CD14-positive monocyte (primary cell): Measurements from ENCODE around the gene FRMPD2. TPM values are rescaled to one million over a fixed set of nuclear protein-coding genes. Genes with fewer than 3 reads are reported as not detected.

Experiments used
- DNase-seq, 3 donors: peaks; one replicate each; pipeline ENCODE4 v3.0.0-alpha.2; 2011 to 2022
- H2AFZ ChIP-seq: 2 replicates; pipeline ENCODE4 v1.6.0; 2012; ENCODE audit warnings: mild to moderate bottlenecking, low read depth, low read length, inconsistent platforms; ENCODE audit not compliant: insufficient read depth, poor library complexity, severe bottlenecking
- H3K27ac ChIP-seq, 2 donors: 1 replicate in 1 of 2; 2 replicates in 1 of 2; pipeline ENCODE4 v1.5.1; 2012 to 2013; ENCODE audit warnings: low read length in 2 of 2, control low read depth in 1 of 2, inconsistent platforms in 1 of 2, low read depth in 1 of 2, mild to moderate bottlenecking in 1 of 2
- H3K27me3 ChIP-seq, 2 donors: one replicate each; pipeline versions ENCODE4 v1.6.0 to v1.6.1; 2011 to 2013; ENCODE audit warnings: low read length in 2 of 2; ENCODE audit not compliant: control insufficient read depth in 2 of 2, insufficient read depth in 2 of 2
- H3K36me3 ChIP-seq, 2 donors: replicated peaks in 1 of 2; 1 replicate in 1 of 2; 2 replicates in 1 of 2; pipeline versions ENCODE4 v1.5.1 to v1.6.1; 2012 to 2013; ENCODE audit warnings: low read length in 2 of 2, control low read depth in 1 of 2, inconsistent platforms in 1 of 2, mild to moderate bottlenecking in 1 of 2; ENCODE audit not compliant: insufficient read depth in 2 of 2, control insufficient read depth in 1 of 2
- H3K4me1 ChIP-seq, 2 donors: 1 replicate in 1 of 2; 2 replicates in 1 of 2; pipeline versions ENCODE4 v1.5.1 to v1.6.1; 2012 to 2013; ENCODE audit warnings: low read length in 2 of 2, control low read depth in 1 of 2, inconsistent platforms in 1 of 2, mild to moderate bottlenecking in 1 of 2, moderate library complexity in 1 of 2; ENCODE audit not compliant: insufficient read depth in 2 of 2, control insufficient read depth in 1 of 2
- H3K4me2 ChIP-seq: replicated peaks from 2 replicates; pipeline ENCODE3; 2012; ENCODE audit warnings: low read length, moderate library complexity, mild to moderate bottlenecking; ENCODE audit not compliant: poor library complexity, severe bottlenecking; ENCODE audit errors: extremely low read depth
- H3K4me3 ChIP-seq, 3 experiments: fragments of 200-600 bp in 1 of 3; sonication (generic) in 1 of 3; replicated peaks in 1 of 3; 1 replicate in 2 of 3; 2 replicates in 1 of 3; pipeline ENCODE4 v1.5.1; 2011 to 2013; ENCODE audit warnings: low read length in 3 of 3, mild to moderate bottlenecking in 3 of 3, control low read depth in 2 of 3, low read depth in 2 of 3, inconsistent platforms in 1 of 3, moderate library complexity in 1 of 3
- H3K79me2 ChIP-seq: 2 replicates; pipeline ENCODE4 v1.6.0; 2012; ENCODE audit warnings: mild to moderate bottlenecking, control low read depth, inconsistent platforms, low read length, moderate library complexity; ENCODE audit not compliant: insufficient read depth
- H3K9ac ChIP-seq: 2 replicates; pipeline ENCODE4 v1.6.0; 2017; ENCODE audit warnings: low read length, mild to moderate bottlenecking; ENCODE audit not compliant: insufficient read depth, poor library complexity, severe bottlenecking
- H3K9me3 ChIP-seq, 2 donors: replicated peaks in 1 of 2; 1 replicate in 1 of 2; 2 replicates in 1 of 2; pipeline versions ENCODE4 v1.5.1 to v1.6.1; 2012 to 2013; ENCODE audit warnings: low read length in 2 of 2, control low read depth in 1 of 2; ENCODE audit not compliant: control insufficient read depth in 1 of 2, insufficient read depth in 1 of 2
- H4K20me1 ChIP-seq: 2 replicates; pipeline ENCODE4 v1.6.0; 2012; ENCODE audit warnings: mild to moderate bottlenecking, low read length, control low read depth, moderate library complexity; ENCODE audit not compliant: insufficient read depth
- H3K27ac Mint-ChIP-seq, 7 donors: one replicate each; pipeline ENCODE4 v1.8.0; 2020; ENCODE audit warnings: mild to moderate bottlenecking in 7 of 7, mixed read lengths in 7 of 7, moderate library complexity in 6 of 7, inconsistent platforms in 2 of 7
- H3K27me3 Mint-ChIP-seq, 3 donors: one replicate each; pipeline ENCODE4 v1.8.0; 2021 to 2022; ENCODE audit warnings: low read depth in 3 of 3, mild to moderate bottlenecking in 3 of 3, mixed read lengths in 3 of 3, moderate library complexity in 3 of 3, inconsistent platforms in 1 of 3
- H3K36me3 Mint-ChIP-seq, 2 donors: one replicate each; pipeline ENCODE4 v1.8.0; 2020; ENCODE audit warnings: mixed read lengths in 2 of 2, inconsistent platforms in 1 of 2, mild to moderate bottlenecking in 1 of 2
- H3K4me1 Mint-ChIP-seq: one replicate; pipeline ENCODE4 v1.8.0; 2020; ENCODE audit warnings: mild to moderate bottlenecking, mixed read lengths
- H3K4me3 Mint-ChIP-seq, 2 donors: one replicate each; pipeline ENCODE4 v1.8.0; 2020; ENCODE audit warnings: mild to moderate bottlenecking in 2 of 2, mixed read lengths in 2 of 2, moderate library complexity in 1 of 2
- H3K9me3 Mint-ChIP-seq, 7 donors: one replicate each; pipeline ENCODE4 v1.8.0; 2020 to 2022; ENCODE audit warnings: mixed read lengths in 7 of 7, mild to moderate bottlenecking in 6 of 7, moderate library complexity in 6 of 7, inconsistent platforms in 2 of 7
- WGBS: methylation state at CpG from one replicate; pipeline ENCODE4 v1.1.5; 2013; ENCODE audit warnings: missing lambda C conversion rate; ENCODE audit not compliant: insufficient coverage; 5-methylcytosine and 5-hydroxymethylcytosine counted together
- intact Hi-C, 2 donors: fragments of 100-400 bp; cut with micrococcal nuclease; formaldehyde crosslinking; loops; one replicate each; pipeline versions ENCODE4 v1.15.0 to v1.15.1; 2023
- polyA plus RNA-seq, 3 donors: library from polyadenylated mRNA; depleted of rRNA in 1 of 3; unstranded in 2 of 3; stranded (reverse) in 1 of 3; fragments of 300-500 nt in 2 of 3; fragments of >200 nt in 1 of 3; fragmentation: Illumina TruSeq in 2 of 3; gene quantifications; 1 replicate in 2 of 3; 2 replicates in 1 of 3; pipeline ENCODE4 v1.2.3, GENCODE V29; 2012 to 2021
- TF ChIP-seq, protein P1 (sequence below): fragments of 200-600 bp; IDR thresholded peaks from one replicate; pipeline ENCODE4 v1.8.0; 2022; ENCODE audit warnings: antibody characterized with exemption, mild to moderate bottlenecking

FRMPD2 gene
- polyA plus RNA-seq, 3 donors = not detected

DNA sequence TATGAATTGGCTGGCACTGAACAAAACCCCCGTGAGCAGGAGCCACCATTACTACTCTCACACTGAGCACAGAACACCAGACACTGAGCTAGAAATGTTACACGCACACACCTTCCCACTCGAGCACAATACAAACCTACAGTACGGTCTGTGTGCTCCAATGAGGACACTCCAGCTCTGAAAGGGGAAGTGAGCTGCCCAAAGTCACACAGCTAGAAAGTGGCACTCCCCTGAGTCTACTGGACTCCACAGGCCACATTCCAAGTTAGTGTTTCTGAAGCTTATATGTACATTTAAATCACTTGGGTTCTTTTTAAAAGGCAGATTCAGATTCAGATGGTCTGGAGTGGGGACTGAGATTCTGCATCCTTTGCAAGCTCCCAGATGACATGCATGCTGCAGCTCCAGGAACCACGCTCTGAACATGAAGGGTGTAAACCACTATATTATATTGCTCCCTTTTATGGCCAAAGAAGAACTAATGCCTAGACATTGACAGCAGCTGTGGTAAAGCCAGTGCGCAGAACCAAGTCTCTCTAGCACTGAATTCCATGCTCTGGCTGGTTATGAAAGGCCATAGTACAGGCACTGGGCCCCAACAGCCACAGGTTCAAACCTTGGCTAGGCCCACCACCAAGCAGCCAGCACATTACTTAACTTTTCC, 77.1 kb downstream of the FRMPD2 start:
- Histone ChIP-seq H3K4me2 (no peak overlapping the region), H3K27ac (no peak overlapping the region), H3K9me3 (no peaks in the 10 kb centered on the region), H3K27me3 (no peaks in the 10 kb centered on the region), H3K4me1 (peaks cover 4 to 5% of the 10 kb centered on the region in 2 donors), H3K79me2 (no peaks in the 10 kb centered on the region), H2AFZ (no peak overlapping the region), H3K36me3 (no peaks in the 10 kb centered on the region), H3K9ac (no peak overlapping the region), H3K4me3 (no peak overlapping the region), H4K20me1 (no peaks in the 10 kb centered on the region)
- no peak overlapping the region for H3K4me3 Mint-ChIP-seq
- DNase-seq = no peak
- H3K36me3 Mint-ChIP-seq = no peaks in the 10 kb centered on the region
- TF ChIP-seq, protein P1, sequence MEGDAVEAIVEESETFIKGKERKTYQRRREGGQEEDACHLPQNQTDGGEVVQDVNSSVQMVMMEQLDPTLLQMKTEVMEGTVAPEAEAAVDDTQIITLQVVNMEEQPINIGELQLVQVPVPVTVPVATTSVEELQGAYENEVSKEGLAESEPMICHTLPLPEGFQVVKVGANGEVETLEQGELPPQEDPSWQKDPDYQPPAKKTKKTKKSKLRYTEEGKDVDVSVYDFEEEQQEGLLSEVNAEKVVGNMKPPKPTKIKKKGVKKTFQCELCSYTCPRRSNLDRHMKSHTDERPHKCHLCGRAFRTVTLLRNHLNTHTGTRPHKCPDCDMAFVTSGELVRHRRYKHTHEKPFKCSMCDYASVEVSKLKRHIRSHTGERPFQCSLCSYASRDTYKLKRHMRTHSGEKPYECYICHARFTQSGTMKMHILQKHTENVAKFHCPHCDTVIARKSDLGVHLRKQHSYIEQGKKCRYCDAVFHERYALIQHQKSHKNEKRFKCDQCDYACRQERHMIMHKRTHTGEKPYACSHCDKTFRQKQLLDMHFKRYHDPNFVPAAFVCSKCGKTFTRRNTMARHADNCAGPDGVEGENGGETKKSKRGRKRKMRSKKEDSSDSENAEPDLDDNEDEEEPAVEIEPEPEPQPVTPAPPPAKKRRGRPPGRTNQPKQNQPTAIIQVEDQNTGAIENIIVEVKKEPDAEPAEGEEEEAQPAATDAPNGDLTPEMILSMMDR = no peak
- peaks cover 3 to 10% (median 5%) of the 10 kb centered on the region in 7 donors for H3K9me3 Mint-ChIP-seq
- 78% methylated on average over 5 of the region's 6 CpGs for WGBS
- H3K4me1 Mint-ChIP-seq = peaks cover 5% of the 10 kb centered on the region
- no peak overlapping the region for H3K27ac Mint-ChIP-seq
- intact Hi-C loops = no loop called here
- peaks cover 0 to 7% (median 3%) of the 10 kb centered on the region in 3 donors for H3K27me3 Mint-ChIP-seq

- H3K36me3 ChIP-seq = no peaks in the 10 kb centered on the region
- no peak overlapping the region for H3K9ac ChIP-seq
- no peak overlapping the region for H3K27ac ChIP-seq
- H2AFZ ChIP-seq = no peak overlapping the region
- Mint-ChIP-seq H3K27me3 (peaks cover 0 to 4% (median 3%) of the 10 kb centered on the region in 3 donors), H3K36me3 (no peaks in the 10 kb centered on the region), H3K9me3 (peaks cover 3 to 10% (median 5%) of the 10 kb centered on the region in 7 donors), H3K27ac (no peak overlapping the region), H3K4me1 (peaks cover 5% of the 10 kb centered on the region), H3K4me3 (no peak overlapping the region)
- TF ChIP-seq, protein P1 = no peak
- H4K20me1 ChIP-seq = no peaks in the 10 kb centered on the region
- H3K4me3 ChIP-seq = no peak overlapping the region
- DNase-seq = no peak
- no peaks in the 10 kb centered on the region for H3K9me3 ChIP-seq
- no peaks in the 10 kb centered on the region for H3K79me2 ChIP-seq
- H3K27me3 ChIP-seq = no peaks in the 10 kb centered on the region
- H3K4me1 ChIP-seq = peaks cover 4 to 5% of the 10 kb centered on the region in 2 donors
- intact Hi-C loops = no loop called here
- 95% methylated on average over 2 of the region's 2 CpGs for WGBS
- no peak overlapping the region for H3K4me2 ChIP-seq
These were observed 78.7 kb downstream of the FRMPD2 start for GRCh38 chr10:48195803-48196202.
